ENCODE data around the gene FAM20C.

Gene FAM20C

DNA sequence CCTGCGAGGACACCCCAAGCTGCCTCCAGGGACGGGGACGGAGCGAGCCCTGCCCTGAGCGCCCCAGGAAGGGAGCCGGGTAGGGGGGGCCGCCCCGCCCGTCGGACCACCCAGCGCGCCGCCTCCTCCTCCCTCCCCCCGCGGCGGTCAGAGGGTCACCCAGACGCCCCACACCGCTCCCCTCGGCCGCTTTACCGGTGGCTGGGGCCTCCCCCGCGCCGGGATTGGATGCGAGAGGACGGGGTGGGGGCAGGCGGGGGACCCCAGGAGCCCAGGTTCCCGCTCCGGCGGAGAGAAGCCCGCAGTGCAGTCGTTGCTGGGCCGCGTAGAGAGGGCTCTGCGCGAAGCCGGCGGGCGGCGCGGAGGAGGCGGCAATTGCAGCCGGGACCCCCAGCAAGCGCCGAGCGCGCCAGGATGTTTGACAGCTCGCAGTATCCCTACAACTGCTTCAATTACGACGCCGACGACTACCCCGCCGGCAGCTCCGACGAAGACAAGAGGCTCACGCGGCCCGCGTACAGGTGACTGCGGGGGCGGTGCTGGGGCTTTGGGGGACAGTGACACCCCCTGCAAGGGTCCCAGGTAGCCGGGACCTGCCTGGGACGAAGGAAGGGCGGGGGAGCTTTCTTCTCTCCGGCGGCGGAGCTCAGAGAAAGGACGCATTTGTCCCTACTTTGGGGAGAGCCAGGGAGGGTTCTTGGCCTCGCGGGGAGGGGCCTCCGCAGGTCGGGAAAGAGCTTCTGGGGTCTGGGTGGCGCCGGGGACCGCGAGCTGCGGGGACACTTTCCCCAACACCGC, 97.6 kb downstream of the FAM20C start, which contains the start of gene FOXL3:
Gene FOXL3 (plus strand): TSS at position 415 of the 798 bp plus-strand sequence. CDS start 0 bp downstream, at position 415.
- Histone ChIP-seq H3K4me3 (ENCODE audit: low read depth, low read length) (no peak within 1 kb of the TSS), H3K4me1 (ENCODE audit: control insufficient read depth, insufficient read depth, low read length) (no peaks in the 10 kb centered on the region), H3K9me3 (ENCODE audit: control insufficient read depth, insufficient read depth, low read depth, low read length) (no peaks in the 10 kb centered on the region), H3K27ac (ENCODE audit: extremely low read depth, low read depth, low read length) (no peak within 1 kb of the TSS), H3K36me3 (ENCODE audit: control insufficient read depth in 2 of 2, insufficient read depth in 1 of 2, low read length in 2 of 2) (no peaks in the 10 kb centered on the region)
- ChIA-PET POLR2A (no interaction called here), CTCF (no interaction called here)
- TF ChIP-seq ZNF335 (tag by site-specific recombination; conservative IDR thresholded peaks at IDR 0.05), result no peak

DNA sequence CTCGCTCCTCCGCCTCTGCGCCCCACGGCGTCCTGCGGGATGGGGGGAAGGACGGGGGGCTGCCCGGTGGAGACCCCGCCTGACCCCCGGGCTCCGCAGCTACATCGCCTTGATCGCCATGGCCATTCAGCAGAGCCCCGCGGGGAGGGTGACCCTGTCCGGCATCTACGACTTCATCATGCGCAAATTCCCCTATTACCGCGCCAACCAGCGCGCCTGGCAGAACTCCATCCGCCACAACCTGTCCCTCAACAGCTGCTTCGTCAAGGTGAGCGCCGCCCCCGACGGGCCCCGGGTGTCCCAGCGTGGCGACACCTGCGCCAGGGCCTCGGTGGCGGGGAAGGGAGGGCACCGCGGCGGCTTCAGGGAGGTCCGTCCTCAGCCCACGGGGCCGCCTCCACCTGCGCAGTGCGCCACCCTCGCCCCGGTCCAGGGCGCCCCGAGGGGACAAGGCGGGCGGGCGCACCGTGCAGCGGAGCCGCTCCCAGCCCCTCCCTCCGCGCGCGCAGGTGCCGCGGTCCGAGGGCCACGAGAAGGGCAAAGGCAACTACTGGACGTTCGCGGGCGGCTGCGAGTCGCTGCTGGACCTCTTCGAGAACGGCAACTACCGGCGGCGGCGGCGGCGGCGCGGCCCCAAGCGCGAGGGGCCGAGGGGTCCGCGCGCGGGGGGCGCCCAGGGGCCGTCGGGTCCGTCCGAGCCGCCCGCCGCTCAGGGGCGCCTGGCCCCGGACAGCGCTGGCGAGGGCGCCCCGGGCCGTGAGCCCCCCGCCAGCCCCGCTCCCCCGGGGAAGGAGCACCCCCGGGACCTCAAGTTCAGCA, 98.4 kb downstream of the FAM20C start:
- TF ChIP-seq KLF9 (tag by site-specific recombination; IDR thresholded peaks at IDR 0.05; ENCODE audit: low read depth) (no peak), ZNF561 (tag by site-specific recombination; IDR thresholded peaks at IDR 0.05; ENCODE audit: borderline replicate concordance) (no peak), SP2 (tag by site-specific recombination; IDR thresholded peaks at IDR 0.05) (no peak), YY1 (tag by site-specific recombination; IDR thresholded peaks at IDR 0.05) (no peak), ZNF654 (tag by site-specific recombination; IDR thresholded peaks at IDR 0.05; ENCODE audit: low read depth) (no peak), ZNF701 (tag by site-specific recombination; IDR thresholded peaks at IDR 0.05) (no peak), ZNF132 (tag by site-specific recombination; IDR thresholded peaks at IDR 0.05; ENCODE audit: borderline replicate concordance) (no peak), ZNF626 (tag by site-specific recombination; IDR thresholded peaks at IDR 0.05) (no peak), ZNF433 (tag by site-specific recombination; IDR thresholded peaks at IDR 0.05; ENCODE audit: low read depth) (no peak), ZBTB20 (tag by site-specific recombination; IDR thresholded peaks at IDR 0.05) (no peak), ZNF423 (tag by site-specific recombination; IDR thresholded peaks at IDR 0.05) (no peak)
- no peaks in the 10 kb centered on the region for H3K9me3 ChIP-seq (ENCODE audit: control insufficient read depth, insufficient read depth, low read depth, low read length)
- H3K27ac ChIP-seq (ENCODE audit: extremely low read depth, low read depth, low read length), result no peak overlapping the region
- no peaks in the 10 kb centered on the region for H3K36me3 ChIP-seq (ENCODE audit: control insufficient read depth in 2 of 2, insufficient read depth in 1 of 2, low read length in 2 of 2)
- ChIA-PET CTCF (interaction anchor here (1.3 kb wide), 1 partner anchor 31 kb away, joined by 3 read pairs; no protein-coding TSS in a partner anchor), POLR2A (no interaction called here)
- no peak overlapping the region for H3K4me3 ChIP-seq (ENCODE audit: low read depth, low read length)
- H3K4me1 ChIP-seq (ENCODE audit: control insufficient read depth, insufficient read depth, low read length), result no peaks in the 10 kb centered on the region

DNA sequence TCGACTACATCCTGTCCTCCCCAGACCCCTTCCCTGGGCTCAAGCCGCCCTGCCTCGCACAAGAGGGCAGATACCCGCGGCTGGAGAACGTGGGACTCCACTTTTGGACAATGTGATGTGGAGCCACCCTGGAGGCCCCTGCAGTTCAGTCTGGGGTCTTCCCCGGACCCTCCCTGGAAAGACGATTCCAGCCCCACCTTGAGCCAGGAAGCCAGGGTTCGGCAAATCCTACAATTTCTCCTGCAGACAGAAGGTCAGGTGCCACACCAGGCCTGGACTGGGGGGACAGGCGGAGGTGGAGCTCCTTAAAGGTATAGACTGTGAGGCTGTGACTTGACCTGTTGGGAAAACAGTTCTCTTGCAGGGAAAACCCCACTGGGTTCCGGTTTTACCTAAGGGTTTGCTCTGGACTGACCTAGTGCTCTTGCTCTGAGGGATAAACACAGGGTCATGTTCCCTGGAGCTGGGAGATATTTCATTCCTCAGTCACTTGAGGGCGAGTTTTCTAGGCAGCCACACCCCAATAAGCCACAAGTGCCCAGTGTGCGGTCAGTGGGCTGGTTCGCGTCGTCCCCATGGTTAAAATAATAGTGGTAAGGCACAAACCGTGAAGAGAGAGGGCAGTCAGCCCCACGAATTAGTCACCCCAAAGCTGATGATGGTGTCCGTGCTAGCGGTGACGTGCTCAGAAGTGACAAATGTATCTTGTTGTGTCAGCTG, 99.2 kb downstream of the FAM20C start:
- CTCF ChIA-PET, result interaction anchor here (0.7 to 1.3 kb wide), 2 partner anchors 30 to 346 kb away, joined by 3 to 4 read pairs; no protein-coding TSS in a partner anchor
- no peaks in the 10 kb centered on the region for H3K9me3 ChIP-seq (ENCODE audit: control insufficient read depth, insufficient read depth, low read depth, low read length)
- POLR2A ChIA-PET, result no interaction called here
- H3K27ac ChIP-seq (ENCODE audit: extremely low read depth, low read depth, low read length), result no peak overlapping the region
- TF ChIP-seq ZNF701 (tag by site-specific recombination; IDR thresholded peaks at IDR 0.05), result no peak
- no peaks in the 10 kb centered on the region for H3K36me3 ChIP-seq (ENCODE audit: control insufficient read depth in 2 of 2, insufficient read depth in 1 of 2, low read length in 2 of 2)
- no peak overlapping the region for H3K4me3 ChIP-seq (ENCODE audit: low read depth, low read length)
- no peaks in the 10 kb centered on the region for H3K4me1 ChIP-seq (ENCODE audit: control insufficient read depth, insufficient read depth, low read length)

DNA sequence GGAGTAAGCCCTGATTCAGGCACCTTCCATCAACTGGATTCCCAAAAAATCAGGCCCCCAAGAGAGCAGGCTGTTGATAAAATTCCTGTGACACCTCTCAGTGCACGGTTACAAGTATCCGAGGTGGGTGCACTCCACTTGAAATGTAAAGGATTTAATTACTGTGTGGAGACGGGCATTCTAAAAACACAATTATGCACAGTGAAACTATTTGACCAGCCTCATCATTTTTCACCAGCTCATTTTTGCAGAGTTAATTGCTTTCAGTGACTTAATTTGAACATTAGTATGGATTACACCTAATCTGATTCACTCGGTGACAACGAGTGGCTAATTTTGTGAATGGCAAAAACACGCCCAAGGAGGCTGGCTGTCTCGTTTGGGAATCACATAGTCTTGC, 99.9 kb downstream of the FAM20C start:
- H3K36me3 ChIP-seq (ENCODE audit: control insufficient read depth in 2 of 2, insufficient read depth in 1 of 2, low read length in 2 of 2), result no peaks in the 10 kb centered on the region
- H3K4me3 ChIP-seq (ENCODE audit: low read depth, low read length), result no peak overlapping the region
- no peak for TF ChIP-seq ZNF114 (tag by site-specific recombination; IDR thresholded peaks at IDR 0.05)
- TF ChIP-seq ZNF157 (tag by site-specific recombination; IDR thresholded peaks at IDR 0.05), result no peak
- TF ChIP-seq ZNF664 (tag by site-specific recombination; IDR thresholded peaks at IDR 0.05), result no peak
- no peak for TF ChIP-seq ZXDB (tag by site-specific recombination; IDR thresholded peaks at IDR 0.05)
- TF ChIP-seq ZFP41 (tag by site-specific recombination; IDR thresholded peaks at IDR 0.05; ENCODE audit: borderline replicate concordance), result no peak
- TF ChIP-seq KLF7 (tag by site-specific recombination; IDR thresholded peaks at IDR 0.05; ENCODE audit: borderline replicate concordance), result no peak
- no peak for TF ChIP-seq ZNF626 (tag by site-specific recombination; IDR thresholded peaks at IDR 0.05)
- no peaks in the 10 kb centered on the region for H3K4me1 ChIP-seq (ENCODE audit: control insufficient read depth, insufficient read depth, low read length)
- ChIA-PET CTCF (interaction anchor here (0.7 to 1.3 kb wide), 2 partner anchors 29 to 345 kb away, joined by 3 to 4 read pairs; no protein-coding TSS in a partner anchor), POLR2A (no interaction called here)
- no peaks in the 10 kb centered on the region for H3K9me3 ChIP-seq (ENCODE audit: control insufficient read depth, insufficient read depth, low read depth, low read length)
- no peak overlapping the region for H3K27ac ChIP-seq (ENCODE audit: extremely low read depth, low read depth, low read length)
